HS-27A (cell line): ENCODE results near the gene GLI1.

Source experiments
- DNase-seq: peaks from one replicate; pipeline ENCODE4 v3.0.0-alpha.2; 2012; ENCODE audit warnings: low read depth, missing footprints

GLI1 gene

DNA sequence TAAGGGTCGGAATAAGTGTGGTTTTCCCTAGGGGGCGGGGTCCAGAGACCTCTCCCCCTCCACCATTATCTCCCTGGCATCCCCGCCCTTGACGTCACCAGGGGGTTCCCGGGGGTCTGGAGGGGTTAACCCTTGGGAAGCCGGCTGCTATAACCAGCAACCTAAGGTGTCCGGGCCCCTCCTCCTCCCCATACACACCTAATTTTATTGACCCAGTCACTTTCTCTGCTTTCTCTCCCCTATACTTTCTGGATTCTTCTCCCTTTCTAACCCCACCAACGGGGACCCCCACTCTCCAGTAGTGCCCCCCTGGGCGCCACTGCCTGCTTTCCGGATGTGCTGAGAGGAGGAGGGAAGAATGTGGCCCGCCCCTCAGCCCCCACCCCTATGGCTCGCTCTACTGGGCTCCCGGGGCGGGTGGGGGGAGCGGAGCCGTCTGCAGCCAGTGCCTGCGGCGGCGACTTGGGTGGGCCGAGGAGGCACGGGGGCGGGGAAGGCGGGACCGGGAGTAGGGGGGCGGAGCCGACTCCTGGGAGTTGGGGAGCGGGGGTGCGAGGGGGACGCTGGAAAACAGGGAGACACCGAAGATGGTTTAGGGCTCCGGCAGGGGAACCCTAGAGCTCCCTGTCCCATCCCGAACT, 1.8 kb downstream of the GLI1 start:
- DNase-seq = no peak

DNA sequence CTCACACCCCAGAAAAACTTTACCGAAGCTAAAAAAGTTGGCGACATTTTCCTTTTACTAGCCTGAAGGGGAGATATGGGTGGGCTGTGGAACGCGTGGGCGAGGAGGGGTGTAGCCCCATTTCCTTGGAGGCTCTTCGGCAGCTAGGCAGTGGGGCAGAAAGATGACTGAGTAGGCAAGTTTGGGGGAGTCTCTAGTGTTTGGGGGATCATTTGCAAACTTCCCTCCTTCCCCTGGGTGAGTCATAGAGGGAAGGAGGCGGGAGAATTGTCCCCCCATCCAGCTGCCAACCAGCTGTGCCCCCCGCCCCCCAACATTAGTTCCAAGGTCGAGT, 2.3 kb downstream of the GLI1 start:
- no peak for DNase-seq

DNA sequence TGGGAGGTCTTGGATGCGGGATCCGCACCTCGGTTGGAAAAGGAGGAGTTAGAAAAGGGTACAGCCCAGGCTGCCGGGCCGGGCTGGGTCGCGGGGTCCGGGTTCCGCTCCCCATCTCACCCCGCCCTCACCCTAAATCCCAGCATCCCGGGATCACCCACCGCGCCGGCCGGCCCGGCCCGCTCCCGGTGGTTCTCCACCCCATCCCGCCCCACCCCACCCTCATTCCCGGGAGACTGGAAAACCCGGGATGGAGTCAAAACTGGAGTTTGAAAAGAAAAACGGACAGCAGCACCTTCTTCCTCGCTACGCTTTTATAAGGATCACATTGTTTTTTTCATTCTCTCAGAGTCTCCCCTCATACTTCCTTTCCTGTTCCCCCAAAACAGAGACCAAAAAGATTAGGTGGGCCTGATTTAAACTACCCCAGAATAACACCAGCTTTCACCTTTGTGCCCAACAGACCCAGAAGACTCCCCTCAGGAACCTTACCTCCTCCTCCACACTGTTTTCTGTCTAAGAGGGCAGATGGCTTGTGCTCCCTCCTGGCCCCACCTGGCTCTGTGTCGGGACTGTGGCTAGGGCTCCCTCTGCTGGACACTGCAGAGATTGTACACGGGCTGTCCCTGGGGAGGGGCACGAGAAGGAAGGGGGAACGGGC, 2.8 kb downstream of the GLI1 start:
- peak; percentile 89 for DNase-seq

DNA sequence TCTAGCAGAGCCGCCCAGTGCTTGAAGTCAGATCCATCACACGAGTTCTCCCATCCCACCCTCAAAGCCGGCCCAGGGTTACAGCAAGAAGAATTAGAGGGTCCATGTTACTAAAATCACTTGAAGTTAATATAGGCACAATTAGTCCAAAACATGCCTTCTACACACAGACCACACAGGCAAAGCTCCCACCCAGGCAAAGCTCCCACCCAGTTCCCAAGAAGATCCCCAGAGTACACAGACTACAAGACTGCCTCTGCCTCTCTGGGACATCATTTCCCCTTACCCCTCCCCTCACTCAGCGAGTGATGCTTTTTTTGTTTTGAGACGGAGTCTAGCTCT, 3.3 kb downstream of the GLI1 start:
- DNase-seq = no peak

DNA sequence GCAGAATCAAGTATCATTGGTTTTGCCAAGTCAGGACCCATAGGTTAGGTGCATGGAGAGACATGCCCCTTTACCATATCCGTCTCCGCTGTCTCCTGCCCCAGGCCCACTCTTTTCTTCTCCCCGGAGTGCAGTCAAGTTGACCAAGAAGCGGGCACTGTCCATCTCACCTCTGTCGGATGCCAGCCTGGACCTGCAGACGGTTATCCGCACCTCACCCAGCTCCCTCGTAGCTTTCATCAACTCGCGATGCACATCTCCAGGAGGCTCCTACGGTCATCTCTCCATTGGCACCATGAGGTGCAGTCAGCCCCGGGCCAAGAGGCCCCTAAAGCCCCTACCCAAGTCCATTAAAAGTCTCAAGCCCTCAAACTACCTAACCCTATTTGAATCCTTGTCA, 5.0 kb downstream of the GLI1 start:
- DNase-seq = no peak

DNA sequence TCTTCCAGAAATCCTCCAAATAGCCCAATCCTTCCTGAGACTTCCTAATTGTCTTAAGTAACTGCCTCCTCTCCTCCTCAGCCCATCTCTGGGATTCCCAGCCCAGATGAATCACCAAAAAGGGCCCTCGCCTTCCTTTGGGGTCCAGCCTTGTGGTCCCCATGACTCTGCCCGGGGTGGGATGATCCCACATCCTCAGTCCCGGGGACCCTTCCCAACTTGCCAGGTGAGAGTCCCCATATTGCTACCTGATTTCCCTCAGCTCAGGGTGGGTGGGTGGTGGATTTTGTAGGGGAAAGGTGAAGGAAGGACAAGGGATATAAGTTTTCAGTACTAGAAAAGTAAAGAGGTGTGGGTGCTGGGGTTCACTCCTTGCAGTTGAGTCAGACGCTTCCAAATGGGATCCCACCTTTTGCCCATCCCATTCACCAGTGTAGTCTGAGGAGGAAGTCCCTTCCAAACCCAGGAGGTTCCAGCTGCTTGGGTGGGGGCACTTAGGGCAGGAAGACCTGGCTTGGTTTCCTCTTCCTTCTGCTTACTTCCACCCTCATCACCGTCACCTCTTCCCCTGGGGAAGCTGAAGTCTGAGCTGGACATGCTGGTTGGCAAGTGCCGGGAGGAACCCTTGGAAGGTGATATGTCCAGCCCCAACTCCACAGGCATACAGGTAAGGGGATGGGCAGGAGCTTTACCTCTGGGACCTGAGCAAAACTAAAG, 5.6 kb downstream of the GLI1 start:
- DNase-seq = no peak

DNA sequence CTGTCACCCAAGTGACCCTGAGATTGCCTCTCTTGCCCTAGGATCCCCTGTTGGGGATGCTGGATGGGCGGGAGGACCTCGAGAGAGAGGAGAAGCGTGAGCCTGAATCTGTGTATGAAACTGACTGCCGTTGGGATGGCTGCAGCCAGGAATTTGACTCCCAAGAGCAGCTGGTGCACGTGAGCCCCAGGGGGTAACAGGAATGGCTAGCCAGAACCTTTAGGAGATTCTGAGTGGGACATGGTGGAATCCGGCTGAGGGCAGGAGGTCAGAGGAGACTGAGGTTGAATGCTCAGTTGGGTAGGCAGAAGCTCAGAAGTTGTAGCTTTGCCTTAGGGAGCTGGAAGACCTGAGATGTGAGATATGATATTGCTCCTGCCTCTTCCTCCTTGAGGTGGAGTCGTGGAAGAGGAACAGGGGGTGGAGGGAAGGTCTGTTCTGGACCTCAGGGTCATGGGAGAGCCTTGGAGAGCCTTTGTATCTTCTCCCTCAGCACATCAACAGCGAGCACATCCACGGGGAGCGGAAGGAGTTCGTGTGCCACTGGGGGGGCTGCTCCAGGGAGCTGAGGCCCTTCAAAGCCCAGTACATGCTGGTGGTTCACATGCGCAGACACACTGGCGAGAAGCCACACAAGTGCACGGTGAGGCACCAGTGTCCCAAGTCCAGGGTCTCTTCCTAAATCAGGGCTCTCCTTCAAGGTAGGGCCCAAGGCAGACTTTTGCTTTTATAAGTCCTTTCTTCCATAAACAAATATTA, 6.3 kb downstream of the GLI1 start:
- DNase-seq = no peak

DNA sequence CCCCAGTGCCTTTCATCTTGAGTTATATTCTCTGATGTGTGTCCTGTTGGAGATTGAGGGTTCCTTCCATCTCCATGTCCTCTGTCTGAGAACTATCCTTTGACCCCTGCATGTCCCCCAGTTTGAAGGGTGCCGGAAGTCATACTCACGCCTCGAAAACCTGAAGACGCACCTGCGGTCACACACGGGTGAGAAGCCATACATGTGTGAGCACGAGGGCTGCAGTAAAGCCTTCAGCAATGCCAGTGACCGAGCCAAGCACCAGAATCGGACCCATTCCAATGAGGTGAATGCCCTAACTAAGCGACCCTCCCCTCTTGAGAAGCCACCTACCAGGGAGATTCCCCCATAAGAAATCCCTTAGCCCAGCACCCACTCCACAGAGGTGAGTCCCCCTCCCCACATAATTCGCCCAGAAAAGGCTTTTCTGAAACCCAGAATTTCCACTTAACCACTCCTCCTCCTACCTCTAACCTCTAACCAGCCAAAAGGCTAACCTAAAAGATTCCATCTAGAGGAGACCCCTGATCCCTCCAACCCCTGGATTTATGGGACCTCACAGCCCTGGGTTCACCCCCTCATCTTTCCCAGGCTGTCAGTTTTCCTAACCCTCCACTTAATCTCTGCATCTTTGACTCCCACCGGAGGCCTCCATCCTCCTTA, 7.8 kb downstream of the GLI1 start:
- no peak for DNase-seq

DNA sequence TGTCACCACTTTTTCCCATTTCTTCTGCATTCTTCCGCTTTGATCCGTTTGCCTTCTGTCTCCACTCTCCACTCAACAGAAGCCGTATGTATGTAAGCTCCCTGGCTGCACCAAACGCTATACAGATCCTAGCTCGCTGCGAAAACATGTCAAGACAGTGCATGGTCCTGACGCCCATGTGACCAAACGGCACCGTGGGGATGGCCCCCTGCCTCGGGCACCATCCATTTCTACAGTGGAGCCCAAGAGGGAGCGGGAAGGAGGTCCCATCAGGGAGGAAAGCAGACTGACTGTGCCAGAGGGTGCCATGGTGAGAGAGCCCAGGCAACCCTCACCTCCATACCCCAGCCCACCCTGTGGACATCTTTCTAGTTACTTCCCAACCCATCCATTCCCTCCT, 8.3 kb downstream of the GLI1 start:
- no peak for DNase-seq

DNA sequence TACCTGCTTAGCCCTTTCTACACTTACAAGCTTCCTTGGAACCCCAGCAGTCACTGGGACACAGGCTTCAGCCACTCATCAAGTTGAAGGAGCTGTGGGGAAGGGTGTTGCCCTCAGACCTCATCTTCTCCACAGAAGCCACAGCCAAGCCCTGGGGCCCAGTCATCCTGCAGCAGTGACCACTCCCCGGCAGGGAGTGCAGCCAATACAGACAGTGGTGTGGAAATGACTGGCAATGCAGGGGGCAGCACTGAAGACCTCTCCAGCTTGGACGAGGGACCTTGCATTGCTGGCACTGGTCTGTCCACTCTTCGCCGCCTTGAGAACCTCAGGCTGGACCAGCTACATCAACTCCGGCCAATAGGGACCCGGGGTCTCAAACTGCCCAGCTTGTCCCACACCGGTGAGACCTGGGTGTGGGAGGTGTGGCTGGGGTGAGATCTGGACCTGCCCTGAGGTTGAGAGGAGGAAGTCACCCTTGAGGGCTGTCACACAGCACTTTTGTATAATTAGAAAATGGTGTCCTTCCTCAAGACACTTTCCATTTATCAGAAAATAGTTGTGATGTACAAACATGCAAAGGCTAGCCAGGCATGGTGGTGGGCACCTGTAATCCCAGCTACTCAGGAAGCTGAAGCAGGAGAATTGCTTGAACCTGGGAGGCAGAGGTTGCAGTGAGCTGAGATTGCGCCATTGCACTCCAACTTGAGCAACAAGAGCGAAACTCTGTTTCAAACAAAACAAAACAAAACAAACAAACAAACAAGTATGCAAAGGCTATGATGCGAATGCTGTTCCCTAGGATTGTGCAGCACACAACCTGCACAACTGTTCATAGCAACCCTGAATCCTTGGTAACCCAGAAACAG, 9.9 kb downstream of the GLI1 start:
- no peak for DNase-seq

DNA sequence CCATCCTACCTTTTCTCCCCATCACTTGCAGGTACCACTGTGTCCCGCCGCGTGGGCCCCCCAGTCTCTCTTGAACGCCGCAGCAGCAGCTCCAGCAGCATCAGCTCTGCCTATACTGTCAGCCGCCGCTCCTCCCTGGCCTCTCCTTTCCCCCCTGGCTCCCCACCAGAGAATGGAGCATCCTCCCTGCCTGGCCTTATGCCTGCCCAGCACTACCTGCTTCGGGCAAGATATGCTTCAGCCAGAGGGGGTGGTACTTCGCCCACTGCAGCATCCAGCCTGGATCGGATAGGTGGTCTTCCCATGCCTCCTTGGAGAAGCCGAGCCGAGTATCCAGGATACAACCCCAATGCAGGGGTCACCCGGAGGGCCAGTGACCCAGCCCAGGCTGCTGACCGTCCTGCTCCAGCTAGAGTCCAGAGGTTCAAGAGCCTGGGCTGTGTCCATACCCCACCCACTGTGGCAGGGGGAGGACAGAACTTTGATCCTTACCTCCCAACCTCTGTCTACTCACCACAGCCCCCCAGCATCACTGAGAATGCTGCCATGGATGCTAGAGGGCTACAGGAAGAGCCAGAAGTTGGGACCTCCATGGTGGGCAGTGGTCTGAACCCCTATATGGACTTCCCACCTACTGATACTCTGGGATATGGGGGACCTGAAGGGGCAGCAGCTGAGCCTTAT, 10.8 kb downstream of the GLI1 start:
- DNase-seq = no peak

DNA sequence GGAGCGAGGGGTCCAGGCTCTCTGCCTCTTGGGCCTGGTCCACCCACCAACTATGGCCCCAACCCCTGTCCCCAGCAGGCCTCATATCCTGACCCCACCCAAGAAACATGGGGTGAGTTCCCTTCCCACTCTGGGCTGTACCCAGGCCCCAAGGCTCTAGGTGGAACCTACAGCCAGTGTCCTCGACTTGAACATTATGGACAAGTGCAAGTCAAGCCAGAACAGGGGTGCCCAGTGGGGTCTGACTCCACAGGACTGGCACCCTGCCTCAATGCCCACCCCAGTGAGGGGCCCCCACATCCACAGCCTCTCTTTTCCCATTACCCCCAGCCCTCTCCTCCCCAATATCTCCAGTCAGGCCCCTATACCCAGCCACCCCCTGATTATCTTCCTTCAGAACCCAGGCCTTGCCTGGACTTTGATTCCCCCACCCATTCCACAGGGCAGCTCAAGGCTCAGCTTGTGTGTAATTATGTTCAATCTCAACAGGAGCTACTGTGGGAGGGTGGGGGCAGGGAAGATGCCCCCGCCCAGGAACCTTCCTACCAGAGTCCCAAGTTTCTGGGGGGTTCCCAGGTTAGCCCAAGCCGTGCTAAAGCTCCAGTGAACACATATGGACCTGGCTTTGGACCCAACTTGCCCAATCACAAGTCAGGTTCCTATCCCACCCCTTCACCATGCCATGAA, 11.5 kb downstream of the GLI1 start:
- no peak for DNase-seq

DNA sequence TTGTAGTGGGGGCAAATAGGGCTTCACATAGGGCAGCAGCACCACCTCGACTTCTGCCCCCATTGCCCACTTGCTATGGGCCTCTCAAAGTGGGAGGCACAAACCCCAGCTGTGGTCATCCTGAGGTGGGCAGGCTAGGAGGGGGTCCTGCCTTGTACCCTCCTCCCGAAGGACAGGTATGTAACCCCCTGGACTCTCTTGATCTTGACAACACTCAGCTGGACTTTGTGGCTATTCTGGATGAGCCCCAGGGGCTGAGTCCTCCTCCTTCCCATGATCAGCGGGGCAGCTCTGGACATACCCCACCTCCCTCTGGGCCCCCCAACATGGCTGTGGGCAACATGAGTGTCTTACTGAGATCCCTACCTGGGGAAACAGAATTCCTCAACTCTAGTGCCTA, 12.1 kb downstream of the GLI1 start:
- DNase-seq = no peak

DNA sequence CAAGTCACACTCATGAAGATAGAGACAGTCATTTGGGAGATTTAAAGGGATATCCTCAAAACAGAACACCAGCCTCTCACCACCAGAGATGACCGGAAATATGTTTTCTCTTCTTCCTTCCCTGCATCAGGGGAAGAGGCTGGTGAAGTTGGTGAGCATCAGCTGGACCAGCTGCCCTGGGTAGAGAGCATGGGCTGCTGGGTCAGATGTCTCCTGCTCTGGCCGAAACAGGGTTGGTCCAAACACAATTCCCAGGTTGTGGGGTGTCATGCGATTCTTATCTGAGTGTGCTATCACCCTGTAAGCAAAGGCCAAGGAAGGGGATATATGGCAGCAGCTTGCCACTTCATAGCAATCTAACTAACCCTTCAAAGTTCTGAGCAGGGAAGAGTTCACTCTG, 12.8 kb downstream of the GLI1 start:
- DNase-seq = no peak

DNA sequence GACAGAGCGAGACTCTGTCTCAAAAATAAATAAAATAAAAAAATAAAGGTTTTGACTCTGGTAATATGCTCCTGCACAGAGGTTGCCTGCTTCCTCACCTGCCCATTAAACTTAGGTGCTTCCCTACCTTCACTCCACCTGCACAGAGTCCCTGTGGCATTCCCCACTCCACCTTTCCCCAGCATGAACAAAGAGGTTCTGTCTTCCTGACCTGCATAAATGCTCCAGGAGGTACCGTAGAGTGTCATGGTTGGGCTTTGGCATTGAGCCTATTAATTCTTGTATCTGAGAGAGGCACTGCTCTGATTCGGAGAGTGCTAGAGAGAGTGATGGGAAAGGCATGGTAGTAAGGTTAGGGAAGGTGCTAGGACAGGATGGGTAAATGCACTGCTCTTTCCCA, 13.8 kb downstream of the GLI1 start:
- DNase-seq = no peak

DNA sequence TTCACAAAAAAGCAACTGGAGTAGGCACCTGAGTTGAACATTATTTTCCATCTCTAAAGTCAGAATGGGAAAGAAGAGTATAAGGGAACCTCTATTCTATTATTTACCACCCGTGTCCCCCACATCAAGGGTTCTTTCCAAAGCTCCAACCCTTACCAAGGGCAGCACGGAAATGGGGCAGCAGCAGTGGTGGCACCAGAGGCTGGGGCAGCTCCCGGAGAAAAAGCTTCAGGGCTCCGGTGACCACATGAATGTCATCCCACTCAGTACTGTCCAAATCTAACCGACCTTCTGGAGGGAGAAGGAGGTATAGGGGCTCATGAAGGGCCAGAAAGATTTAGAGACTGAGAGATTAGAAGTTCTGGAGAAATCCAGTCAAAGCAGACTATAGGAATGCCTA, 14.3 kb downstream of the GLI1 start:
- no peak for DNase-seq

DNA sequence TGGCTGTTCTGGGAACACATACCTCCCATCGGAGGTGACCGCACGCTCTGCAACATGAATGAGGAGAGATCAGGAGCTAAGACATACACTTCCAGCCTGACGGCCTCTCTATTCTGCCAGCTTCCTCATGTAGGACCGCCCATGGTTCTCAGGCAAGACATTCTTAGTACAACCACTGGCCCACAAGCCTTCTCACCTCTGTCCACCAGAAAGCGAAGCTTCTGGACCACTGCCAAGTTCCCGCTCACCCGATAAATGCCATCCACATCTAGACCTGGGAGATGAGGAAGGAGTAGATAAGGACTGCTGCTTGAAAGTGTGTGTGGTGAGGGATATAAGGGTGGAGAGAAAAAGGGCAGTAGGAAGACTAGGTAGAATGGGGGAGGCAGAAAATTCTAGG, 14.8 kb downstream of the GLI1 start:
- DNase-seq = no peak

DNA sequence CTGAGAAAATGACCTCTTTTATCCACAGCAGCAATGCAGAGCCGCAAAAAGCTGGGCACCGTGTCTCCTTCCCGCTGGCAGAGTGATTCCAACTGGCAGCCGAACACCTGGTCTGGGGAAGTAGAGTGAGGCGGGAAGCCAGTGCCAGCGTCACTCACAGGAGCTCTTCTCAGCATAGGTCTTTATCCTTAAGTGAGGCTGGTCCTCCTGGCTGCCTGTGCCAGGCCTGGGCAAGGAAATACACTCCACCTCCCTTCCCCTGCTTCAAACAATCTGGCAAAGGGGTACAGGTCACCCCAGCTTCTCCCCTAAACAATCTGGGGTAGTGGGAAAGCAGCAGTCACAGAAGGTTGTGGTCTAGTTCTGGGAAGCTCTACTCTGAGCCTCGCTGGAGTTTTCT, 15.3 kb downstream of the GLI1 start:
- no peak for DNase-seq

DNA sequence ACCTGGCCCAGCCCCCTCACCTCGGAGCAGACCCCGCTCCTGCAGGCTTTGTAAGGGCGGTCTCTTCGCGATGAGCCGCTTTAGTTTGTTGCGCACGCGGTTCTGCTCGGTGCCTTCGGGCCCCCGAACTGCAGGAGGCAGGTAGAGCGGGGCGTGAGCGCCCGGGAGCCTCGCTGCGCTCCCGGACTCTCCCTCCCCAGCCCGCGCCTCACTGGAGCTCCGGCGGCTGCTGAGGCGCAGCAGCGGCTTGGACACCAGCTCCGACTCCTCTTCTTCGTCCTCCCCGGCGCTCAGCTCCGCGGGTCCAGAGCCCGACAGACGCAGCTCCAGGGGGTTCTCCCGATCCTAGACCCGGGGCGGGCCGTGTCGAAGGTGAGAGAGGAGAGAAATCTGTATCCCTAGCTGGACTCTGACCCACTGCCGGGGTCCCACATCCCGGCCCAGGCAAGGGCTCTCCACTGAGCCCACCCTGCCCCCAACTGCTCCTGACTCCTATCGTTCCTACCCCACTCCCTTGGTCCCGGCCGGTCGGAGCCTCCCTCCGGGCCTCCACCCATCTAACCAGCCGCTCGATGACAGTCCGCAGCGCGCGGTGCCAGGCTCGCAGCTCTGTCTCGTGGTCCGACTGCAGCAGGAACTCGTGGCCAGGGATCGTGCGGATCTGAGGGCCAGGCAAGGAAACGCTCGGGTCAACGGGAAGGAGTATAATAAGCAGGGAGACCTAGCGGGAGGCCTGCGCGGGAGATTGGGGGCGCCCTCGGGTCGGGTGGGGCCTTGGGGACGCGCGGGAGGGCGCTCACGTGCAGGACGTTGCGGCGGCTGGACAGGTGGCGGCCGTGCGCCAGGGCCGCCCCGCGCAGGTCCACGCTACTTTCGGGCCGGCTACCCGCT, 15.9 kb downstream of the GLI1 start:
- DNase-seq = no peak
